ENCODE results near the gene PPIA.
"Not testable (repeated sequence)": the region's sequence is repeated elsewhere in the genome, so short reads cannot be mapped to it uniquely, and the experiment has no call there.

The PPIA gene

DNA sequence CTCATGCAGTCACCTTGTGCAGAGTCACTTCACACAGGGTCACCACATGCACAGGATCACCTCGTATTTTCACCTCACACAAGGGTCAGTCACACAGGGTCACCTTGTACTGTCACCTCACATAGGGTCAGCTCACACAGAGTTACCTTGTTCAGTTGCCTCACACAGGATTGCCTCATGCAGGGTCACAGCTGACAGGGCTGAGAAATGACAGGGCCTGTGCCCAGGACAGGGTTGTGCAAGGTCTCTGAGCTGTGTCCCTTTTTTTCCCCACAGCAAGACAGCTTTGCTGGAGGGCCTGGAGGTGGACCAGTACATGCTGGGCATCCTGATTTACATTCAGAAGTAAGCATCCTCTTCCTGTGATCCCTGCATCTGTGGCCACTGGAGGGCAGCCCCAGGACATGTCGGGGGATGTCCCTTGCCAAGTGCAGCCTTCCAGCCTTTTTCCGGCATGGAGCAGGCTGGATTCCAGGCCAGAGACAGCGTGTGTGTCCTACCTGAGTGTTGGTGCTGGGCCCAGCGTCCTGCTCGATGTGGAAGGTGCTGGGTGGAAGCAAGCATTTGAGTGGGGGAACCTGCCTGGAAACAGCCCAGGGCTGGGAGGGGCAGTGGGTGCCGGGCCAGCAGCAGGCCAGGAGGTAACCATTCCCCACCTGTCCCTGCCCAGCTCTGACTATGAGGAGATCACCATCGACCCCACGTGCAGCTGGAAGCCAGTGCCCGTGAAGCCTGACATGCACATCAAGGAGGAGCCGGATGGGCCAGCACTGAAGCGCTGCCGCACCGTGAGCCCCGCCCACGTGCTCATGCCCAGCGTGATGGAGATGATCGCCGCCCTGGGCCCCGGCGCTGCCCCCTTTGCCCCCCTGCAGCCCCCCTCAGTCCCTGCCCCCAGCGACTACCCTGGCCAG is 31.6 kb upstream of the PPIA start:
- no peak for ATAC-seq

DNA sequence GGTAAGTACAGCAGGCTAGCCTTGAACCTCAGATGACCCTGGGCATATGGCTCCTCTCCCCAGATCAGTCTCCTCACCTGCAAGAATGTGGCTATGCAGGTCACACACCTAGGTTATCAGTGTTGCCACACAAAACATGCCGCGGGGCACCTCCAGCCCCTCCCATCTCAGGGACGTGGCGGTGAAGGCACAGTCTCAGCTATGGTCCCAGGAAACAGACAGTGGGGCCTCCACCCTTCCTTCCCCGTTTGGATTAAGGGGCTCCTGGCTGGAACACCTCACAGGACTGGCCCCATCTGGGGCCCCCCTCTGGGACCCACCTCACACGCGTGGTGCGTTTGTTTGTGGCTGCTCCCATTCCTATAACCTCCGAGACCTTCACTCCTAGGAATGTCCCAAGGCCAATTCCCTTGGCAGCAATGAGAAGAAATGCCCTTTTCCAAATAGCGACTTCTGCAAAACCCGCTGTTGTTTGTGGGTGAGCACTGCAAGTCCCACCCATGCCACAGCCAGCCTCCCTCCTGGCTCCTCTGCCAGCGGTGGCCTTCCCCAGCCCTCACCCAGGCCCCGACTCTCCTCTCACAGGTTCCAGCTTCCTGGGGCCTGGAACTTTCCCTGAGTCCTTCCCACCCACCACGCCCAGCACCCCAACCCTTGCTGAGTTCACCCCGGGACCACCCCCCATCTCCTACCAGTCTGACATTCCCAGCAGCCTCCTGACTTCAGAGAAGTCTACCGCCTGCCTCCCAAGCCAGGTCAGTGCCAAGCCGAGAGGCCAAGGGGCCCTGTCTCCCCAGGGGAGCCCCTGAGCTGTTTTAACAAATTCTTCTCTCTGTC is 30.7 kb upstream of the PPIA start:
- ATAC-seq = no peak

DNA sequence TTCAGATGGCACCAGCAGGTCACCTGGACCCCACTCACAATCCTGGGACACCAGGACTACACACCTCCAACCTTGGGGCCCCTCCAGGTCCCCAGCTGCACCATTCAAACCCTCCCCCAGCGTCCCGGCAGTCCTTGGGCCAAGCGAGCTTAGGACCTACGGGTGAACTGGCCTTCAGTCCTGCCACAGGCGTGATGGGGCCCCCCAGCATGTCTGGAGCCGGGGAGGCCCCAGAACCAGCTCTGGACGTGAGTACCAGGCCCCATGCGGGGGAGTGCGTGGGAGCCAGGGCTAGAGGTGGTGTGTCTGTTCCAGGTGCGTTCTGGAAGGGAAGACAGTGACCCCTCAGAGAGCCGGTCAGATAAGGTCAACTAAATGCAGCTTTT is 30.1 kb upstream of the PPIA start:
- no peak for ATAC-seq

DNA sequence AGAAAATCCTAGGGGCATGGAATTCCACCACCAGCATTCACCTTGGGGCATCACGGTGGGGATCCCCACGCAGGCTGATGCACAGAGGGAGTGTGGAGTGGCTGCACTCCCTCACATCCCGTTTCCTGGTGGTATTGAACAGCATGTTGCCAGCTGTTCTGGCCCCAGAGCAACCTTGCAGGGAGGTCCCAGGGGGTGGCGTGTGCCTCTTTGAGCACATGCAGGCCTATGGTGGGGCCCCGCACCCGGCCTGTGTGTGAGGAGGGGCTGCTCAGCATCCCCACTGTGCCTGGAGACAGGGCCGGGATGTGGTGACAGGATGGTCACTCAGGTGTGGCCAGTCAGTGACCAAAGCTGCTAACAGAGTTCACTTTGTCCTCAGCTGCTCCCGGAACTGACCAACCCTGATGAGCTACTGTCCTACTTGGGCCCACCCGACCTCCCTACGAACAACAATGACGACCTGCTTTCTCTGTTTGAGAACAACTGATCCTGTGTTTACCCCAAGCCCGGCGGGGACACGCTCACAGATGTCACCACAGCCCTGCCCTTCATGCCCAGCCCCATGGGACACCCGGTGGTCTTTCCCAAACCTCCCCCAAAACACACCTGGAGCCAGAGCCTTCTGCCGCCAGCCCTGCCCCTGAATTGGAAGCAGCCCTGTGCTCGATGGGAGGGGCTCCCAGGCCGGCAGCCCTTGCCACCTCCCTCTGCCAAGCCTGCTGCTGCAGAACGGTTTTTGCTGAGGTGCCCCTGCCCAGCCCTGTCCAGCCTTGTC is 29.2 kb upstream of the PPIA start:
- no peak for ATAC-seq

DNA sequence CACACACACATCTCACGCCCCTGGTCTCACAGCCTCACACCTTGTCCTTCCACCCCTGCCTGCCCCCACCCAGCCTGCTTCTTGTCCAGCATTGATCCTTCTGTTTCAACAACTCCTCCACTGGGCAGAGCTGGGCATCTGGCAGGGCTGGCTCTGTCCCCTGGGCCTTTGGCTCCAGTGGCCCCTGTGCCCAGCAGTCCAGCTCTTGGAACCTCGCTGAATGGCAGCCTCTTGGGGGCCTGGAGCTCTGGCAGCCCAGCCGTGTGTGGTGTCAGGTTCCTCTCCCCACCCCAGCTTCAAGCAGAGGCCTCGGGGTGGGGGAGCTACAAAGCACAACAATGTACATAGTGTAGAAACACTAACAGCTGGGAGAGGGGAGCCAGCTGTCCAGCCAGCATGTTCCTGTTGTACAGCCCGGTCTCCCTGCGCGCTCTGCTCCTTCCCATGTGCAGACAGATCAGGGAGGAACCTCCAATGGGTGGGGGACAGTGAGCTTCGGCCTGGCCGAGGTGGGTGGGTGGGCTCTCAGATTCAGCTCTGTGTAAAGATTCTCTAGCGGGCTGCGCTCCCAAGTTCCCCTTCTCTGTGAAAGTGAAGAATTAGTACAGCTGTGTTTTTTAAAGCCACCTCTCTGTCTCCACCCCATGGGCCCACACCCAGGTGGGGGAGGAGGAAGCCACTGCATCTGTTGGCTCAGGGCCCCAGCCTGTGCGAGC is 28.4 kb upstream of the PPIA start:
- peak; percentile 36 to 49 for ATAC-seq

DNA sequence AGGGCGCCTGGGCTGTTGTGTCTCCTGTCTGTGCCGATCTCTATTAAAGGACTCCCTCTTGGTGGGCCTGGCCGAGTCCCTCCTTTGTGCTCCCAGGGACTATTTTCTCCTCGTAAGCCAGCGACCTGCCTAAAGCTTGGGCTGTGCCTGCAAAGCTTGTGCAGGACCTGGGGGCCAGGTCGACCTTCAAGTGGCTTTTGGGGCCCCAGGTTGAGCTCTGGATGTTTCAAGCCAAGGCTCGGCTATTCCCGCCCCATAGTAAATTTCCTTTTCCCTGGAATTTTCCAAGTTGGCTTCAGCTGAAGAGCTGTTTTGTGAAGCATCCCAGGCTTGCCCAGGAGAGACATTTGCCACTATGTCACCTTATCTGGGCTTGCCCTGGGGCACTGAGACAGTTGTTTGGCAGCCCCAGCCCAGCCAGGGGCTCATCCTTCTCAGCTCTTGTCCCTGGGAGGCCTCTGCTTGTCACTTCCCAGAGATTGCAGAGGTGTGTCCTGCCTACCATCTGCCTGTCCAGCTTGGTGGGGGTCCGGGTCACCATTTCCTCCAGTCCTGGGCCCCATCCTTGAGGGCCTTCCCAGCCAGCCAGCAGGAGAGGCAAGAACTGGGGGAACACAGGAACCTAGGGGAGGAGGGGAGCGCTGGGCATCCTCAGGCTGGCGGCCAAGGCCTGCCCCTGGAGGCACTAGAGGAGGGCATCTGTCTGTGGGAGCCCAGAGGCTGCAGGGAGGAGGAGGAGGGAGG is 27.7 kb upstream of the PPIA start:
- no peak for ATAC-seq

DNA sequence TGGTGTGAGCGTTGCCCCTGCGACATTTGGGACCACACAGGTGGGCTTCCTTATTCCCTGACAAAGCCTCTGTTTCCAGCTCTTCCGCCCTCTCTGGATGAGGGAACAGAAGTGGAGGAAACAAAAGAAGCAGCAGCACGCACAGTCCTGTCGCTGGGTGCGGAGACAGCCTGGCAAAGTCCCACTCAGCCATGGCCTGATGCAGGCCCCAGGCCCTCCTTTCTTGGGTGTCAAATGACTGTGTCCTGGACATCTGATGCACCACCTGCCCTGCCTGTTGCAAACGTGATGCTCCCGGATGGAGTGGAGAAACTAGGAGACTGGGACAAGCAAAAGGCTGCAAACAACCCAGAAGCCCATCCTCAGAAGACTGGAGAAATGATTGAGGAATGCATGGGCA is 27.1 kb upstream of the PPIA start:
- ATAC-seq = no peak

DNA sequence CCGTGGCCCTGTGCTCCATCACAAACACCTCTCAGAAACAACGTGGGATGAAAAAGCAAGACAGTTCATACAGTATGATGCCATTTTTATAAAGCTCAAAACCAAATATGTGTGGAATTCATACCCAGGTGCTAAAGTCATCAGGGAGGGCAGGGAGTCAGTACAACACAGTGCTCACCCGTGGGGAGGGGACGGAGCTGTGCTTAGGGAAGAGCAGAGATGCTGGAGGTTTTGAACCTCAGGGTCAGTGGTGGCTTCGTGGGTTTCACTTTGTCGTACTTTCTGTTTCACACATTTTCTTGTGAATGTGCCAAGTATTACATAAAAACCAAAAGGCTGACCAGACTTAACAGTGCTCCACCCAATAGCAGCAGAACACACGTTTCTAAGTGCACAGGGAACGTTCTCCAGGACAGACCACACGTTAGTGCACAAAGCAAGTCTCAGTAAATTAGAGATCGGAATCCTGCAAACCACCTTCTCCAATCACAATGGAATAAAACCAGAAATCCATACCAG is 26.6 kb upstream of the PPIA start:
- ATAC-seq = peak; percentile 55 to 57

DNA sequence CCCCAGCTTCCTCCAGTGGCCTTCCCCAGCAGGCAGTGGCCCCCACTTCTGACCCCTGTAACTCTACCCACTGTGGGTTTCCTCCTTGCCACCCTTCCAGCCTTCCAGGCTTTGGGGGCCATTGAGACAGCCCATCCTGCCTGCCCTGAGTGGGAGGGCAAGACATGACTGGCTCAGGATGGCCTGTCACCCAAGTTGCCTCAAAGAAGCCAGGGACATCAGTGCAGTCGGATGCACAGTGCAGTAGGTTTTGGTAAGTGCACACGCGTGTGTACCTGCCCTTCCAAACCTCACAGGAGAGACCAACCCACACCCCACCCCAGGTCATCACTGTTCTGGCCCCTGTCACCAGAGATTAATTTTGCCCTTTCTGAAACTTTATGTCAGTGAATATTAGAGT is 25.1 kb upstream of the PPIA start:
- no peak for ATAC-seq

DNA sequence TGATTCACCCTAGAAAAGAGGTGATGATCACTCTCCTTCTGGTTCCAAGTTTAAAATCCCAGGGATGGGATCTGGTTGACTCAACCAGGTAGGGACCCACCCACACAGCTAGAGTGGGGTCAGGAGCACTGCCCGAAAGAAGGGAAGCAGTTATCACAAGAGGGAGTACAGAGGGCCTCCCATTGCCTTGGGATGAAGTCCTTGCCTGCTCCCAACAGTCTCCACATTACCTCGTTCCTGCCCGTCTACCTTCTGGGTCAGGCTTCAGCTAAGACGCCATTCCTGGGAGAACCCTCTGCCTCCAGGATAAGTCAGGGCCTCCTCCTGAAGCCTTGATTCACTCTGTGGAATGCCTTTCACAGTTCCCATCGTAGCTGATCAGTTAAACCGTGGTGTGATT is 24.0 kb upstream of the PPIA start:
- ATAC-seq = no peak

DNA sequence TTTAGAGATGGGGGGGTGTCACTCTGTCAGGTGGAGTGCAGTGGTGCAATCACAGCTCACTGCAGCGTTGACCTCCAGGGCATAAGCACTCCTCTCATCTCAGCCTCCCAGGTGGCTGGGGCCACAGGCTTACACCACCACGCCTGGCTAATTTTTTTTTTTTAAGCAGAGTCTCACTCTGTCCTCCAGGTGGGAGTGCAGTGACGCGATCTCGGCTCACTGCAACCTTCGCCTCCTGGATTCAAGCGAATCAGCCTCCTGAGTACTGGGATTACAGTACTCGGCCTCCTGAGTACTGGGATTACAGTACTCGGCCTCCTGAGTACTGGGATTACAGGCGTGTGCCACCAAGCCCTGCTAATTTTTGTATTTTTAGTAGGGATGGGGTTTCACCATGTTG is 23.6 kb upstream of the PPIA start:
- no peak for ATAC-seq

DNA sequence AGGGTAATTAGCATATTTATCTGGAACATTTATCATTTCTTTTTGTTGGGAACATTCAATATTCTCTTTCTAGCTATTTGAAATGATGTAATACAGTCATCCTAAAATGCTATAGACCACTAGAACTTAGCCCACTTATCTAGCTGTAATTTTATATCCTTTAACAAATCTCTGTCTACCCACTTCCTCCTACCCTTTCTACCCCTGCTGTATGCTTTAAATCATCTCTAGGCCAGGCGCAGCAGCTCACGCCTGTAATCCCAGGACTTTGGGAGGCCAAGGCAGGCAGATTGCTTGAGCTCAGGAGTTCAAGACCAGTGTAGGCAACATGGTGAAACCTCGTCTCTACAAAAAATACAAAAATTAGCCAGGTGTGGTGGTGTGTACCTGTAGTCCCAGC is 22.0 kb upstream of the PPIA start:
- ATAC-seq = not testable (repeated sequence)

DNA sequence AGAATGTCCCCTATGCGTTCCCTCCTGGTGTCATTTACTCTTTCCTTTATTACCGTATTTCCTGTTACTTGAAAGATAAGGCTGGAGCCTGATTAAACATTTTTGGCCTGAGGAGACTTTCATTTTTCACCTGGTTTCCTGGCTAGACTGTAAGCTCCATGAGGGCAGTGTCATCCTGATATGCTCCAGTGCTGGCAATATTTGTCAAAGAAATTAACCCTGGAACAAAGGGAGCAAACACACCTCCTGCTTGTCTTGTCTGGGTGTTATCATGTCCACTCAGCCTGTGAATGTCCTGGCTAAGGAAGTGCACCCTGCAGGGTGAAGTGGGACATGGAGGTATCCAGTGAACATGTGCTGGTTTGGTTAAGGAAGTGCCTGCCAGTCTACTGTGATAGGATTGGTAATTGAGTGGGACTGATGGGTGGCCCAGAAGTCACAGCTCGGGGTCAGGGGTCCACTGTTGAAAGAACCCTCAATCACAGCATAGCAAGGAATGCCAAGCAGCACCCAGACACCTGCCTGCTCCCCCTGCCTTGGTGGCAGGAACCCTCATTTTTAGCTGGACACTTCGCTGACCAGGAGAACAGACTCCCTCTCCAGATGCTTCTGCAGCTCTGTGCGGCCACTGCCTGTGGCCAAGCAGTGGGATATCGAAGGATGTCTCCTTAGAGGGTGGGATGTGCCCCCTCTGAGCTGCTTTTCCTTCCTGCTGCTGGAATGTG is 20.9 kb upstream of the PPIA start:
- no peak for ATAC-seq

DNA sequence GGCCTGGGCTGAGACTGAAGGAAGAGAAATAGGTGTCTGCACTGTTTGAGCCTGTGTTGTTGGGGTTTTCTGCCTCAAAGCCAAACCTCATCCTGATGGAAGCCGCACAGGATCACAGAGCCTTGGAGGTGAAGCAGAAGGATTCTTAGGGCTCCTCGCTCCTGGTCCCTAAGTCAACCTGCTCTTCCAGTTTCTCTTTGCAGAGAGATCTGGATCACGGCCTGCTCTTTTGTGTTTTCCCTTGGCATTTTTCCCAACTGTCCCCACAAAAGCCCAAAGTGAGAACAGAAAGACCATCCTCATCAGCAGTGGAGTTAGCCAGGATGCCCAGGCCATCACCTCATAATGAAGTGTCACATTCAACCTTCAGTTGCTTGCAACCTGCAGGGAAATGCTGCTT is 20.3 kb upstream of the PPIA start:
- ATAC-seq = no peak

DNA sequence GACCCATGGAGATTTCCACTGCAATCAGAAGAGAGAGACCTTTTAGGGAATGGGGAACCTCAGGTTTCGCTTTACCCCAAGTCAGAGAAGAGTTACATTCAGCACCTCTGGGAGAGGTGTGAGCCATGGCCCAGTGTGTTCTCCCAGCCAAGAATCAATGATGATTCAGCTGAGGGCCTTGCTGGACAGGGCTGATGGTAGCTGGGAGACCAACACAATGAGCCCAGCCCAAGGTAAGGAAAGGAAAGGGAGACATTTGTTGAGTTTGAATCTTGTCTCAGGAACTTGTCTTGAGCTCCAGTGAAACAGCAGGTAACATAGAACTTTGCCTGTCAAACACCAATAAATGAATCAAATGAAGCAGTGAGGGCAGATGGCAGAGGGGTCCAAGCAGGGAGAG is 14.0 kb upstream of the PPIA start:
- ATAC-seq = no peak

DNA sequence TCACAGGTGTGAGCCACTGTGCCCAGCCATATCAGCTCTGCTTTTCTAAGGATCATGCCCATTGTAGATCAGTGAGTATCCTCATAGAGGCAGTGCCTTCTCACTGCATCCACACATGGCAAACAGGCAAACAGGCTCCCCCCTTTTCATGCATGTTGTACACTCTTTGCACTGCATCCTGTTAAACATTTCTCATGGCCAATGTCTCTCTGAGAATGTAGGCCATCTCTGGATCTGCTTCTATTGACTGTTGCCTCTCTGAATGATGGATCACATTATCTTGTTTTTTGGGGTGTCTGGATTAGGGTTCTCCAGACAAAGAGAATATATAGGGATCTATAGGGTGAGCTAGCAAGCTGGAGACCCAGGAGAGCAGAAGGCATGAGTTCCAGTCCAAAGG is 13.1 kb upstream of the PPIA start:
- ATAC-seq = no peak

DNA sequence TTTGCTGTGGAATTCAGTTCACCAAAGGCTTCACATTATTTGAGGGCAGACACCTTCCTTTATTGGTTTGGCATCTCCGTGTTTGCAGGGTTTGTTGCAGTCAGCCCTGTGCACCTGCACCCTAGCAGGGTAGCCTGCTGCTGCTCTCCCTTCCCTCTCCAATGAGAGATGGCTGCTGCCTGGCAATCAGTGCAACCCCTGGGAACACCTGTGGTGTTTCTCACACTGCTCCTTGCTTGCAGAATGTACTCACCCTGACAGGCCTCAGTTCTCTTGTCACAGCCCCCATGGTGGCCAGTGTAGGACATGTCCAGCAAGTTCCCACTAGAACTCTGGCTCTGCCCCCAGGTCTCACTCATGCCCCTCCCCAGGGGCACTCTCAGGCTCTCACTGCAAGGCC is 12.1 kb upstream of the PPIA start:
- no peak for ATAC-seq

DNA sequence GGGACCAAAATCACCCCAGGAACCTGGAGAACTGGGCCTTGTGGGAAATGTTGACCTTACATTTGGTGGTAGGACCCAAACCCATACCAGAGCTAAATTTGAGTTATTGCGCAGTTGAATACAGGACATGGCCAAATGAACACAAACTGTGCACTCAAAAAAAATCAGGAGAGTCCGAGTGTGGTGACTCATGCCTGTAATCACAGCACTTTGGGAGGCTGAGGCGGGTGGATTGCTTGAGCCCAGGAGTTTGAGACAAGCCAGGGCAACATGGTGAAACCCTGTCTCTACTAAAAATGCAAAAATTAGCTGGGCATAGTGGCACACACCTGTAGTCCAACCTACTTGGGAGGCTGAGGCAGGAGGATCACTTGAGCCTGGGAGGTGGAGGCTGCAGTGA is 11.3 kb upstream of the PPIA start:
- ATAC-seq = not testable (repeated sequence)

DNA sequence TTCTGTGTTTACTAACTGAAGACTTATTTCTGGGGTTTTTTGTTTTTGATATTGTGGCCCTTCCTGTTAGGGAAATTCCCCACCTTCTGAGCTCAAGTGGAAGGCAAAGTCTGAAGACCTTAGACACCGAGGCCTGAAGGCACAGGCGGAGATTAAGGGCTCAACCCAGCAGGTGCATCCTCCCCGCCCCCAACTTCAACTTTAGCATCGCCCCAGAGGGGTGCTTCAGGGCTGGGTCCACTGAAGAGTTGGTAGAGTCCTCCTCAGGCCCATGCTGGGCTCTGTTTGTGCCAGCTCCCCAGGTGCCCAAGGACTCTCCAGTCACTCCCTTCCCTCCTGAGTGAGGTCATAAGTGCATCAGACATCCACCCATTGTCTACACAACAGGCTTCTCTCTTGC is 9.4 kb upstream of the PPIA start:
- peak in 1 of 2 donors; percentile 7 for ATAC-seq

DNA sequence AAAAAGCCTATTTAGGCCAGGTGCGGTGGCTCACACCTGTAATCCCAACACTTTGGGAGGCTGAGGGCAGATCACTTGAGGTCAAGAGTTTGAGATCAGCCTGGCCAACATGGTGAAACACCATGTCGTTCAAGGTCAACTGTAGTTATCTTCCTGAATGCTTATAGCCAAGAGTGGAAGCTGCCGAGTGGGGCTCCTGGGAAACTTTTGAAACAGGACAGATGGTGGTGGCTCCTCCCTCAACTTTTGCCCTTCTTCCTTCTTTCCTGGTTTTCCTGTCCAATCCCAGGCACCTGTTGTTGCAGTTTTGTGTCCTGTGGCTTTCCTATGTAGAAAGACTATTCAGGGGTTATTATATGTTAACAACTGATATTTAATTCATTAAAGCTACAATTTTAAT is 8.7 kb upstream of the PPIA start:
- ATAC-seq = no peak

DNA sequence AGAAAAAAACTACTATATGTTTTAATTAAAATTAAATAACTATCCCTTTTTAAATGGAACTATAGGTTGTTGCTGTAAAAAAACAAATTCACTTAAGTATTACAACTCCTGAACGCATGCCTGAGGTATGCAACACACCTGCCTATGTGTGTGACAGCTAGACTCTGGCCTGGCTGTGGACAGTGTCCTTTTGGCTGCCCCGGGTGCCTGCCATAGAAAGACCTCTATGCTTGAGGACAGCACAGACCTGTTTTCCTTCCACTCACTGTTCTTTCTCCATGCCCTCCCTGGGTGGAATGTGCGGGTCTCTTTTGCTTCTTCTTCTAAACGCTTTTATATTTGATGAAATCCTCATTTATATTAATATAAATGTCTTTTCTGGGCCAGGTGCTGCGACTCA is 6.5 kb upstream of the PPIA start:
- ATAC-seq = no peak

Data from activated CD4-positive, CD25-positive, alpha-beta regulatory T cell treated with anti-CD3 and anti-CD28 coated beads, Interleukin-2, amount 50 U/mL, for 24 hours (primary cell).